HepG2 (cell line): Measurements from ENCODE around the gene FAM241B. TPM values are rescaled to one million over a fixed set of nuclear protein-coding genes. Genes with fewer than 3 reads are reported as not detected.
A peak's percentile ranks its signal among the peaks of the same experiment; 100 is the strongest.

Experiments used
- ATAC-seq: fragments of 200-7000 bp; cut with Tn5 transposase; 3 replicates; pipeline ENCODE4 v1.9.1; 2020; ENCODE audit warnings: mild to moderate bottlenecking, moderate library complexity
- BruUV-seq: library from RNA; stranded (reverse); fragments of 400-500 nt; replicated peaks from 2 replicates; lab custom pipeline; 2021; lab: Mats Ljungman, UMichigan
- CTCF ChIA-PET: fragments of 300-600 bp; formaldehyde crosslinking; extraction: SDS; loops from one replicate; lab custom pipeline; 2021; ENCODE audit warnings: low total read pairs, inconsistent platforms, low intra/inter-chr PET ratio; lab: Yijun Ruan, JAX
- POLR2A ChIA-PET: fragments of 350-600 bp; sonication (Branson Sonifier 250); formaldehyde crosslinking; loops from one replicate; lab custom pipeline; 2020; ENCODE audit warnings: antibody characterized with exemption, inconsistent platforms; lab: Yijun Ruan, JAX
- DNase-seq: peaks from one replicate; pipeline ENCODE4 v3.0.0-alpha.2; 2015; ENCODE audit warnings: low spot score
- FAIRE-seq: peaks from 3 replicates; lab custom pipeline; 2011; peaks lifted over from hg19 to GRCh38; lab: Jason Lieb, UNC
- H2AFZ ChIP-seq: one replicate; pipeline ENCODE4 v1.6.1; 2011; ENCODE audit warnings: low read length, inconsistent platforms
- H3K27ac ChIP-seq: fragments of 300-600 bp; 3 replicates; pipeline ENCODE4 v1.8.0; 2011; ENCODE audit warnings: mixed run types, mild to moderate bottlenecking, mixed read lengths, low read length, inconsistent platforms; ENCODE audit not compliant: insufficient read depth; ENCODE audit errors: extremely low read length
- H3K27me3 ChIP-seq, 2 experiments: fragments of 200-600 bp in 1 of 2; 2 replicates in 1 of 2; 3 replicates in 1 of 2; pipeline versions ENCODE4 v1.6.0 to v1.8.0; 2011; ENCODE audit warnings: low read length in 2 of 2, mild to moderate bottlenecking in 2 of 2, moderate library complexity in 2 of 2, inconsistent platforms in 1 of 2; ENCODE audit not compliant: insufficient read depth in 2 of 2, control insufficient read depth in 1 of 2
- H3K36me3 ChIP-seq, 2 experiments: fragments of 200-600 bp in 1 of 2; replicated peaks in 1 of 2; 2 replicates in 1 of 2; 3 replicates in 1 of 2; pipeline versions ENCODE4 v1.5.1 to v1.8.0; 2011; ENCODE audit warnings: low read length in 2 of 2, inconsistent platforms in 1 of 2; ENCODE audit not compliant: insufficient read depth in 2 of 2, control insufficient read depth in 1 of 2
- H3K4me1 ChIP-seq: 2 replicates; pipeline ENCODE4 v1.5.1; 2012; ENCODE audit warnings: low read length, inconsistent platforms; ENCODE audit not compliant: insufficient read depth
- H3K4me2 ChIP-seq: 2 replicates; pipeline ENCODE4 v1.6.0; 2011; ENCODE audit warnings: low read depth, low read length, inconsistent platforms
- H3K4me3 ChIP-seq, 3 experiments: fragments of 200-600 bp in 1 of 3; sonication (generic), shearing (Covaris generic) in 1 of 3; replicated peaks in 1 of 3; 2 replicates each; pipeline ENCODE4 v1.5.1; 2011 to 2016; ENCODE audit warnings: low read length in 3 of 3, inconsistent platforms in 2 of 3, low read depth in 2 of 3, mild to moderate bottlenecking in 2 of 3, control low read depth in 1 of 3, mixed read lengths in 1 of 3; ENCODE audit not compliant: insufficient read depth in 1 of 3
- H3K79me2 ChIP-seq: one replicate; pipeline ENCODE4 v1.6.1; 2011; ENCODE audit warnings: low read length, inconsistent platforms; ENCODE audit not compliant: insufficient read depth
- H3K9ac ChIP-seq: 2 replicates; pipeline ENCODE4 v1.6.0; 2011; ENCODE audit warnings: mild to moderate bottlenecking, low read depth, low read length, inconsistent platforms; ENCODE audit not compliant: insufficient read depth
- H3K9me3 ChIP-seq: 2 replicates; pipeline ENCODE4 v1.5.1; 2012; ENCODE audit warnings: mild to moderate bottlenecking, low read length
- H4K20me1 ChIP-seq: 2 replicates; pipeline ENCODE4 v1.6.0; 2011; ENCODE audit warnings: inconsistent platforms, mild to moderate bottlenecking, low read length, moderate library complexity; ENCODE audit not compliant: insufficient read depth
- CREB1 ChIP-seq, 2 experiments: fragments of 450-650 bp in 1 of 2; IDR thresholded peaks; 2 replicates each; pipeline ENCODE4 v1.6.1; 2016 to 2017; ENCODE audit warnings: control low read depth in 1 of 2, mild to moderate bottlenecking in 1 of 2, missing compliant biosample characterization in 1 of 2, missing genetic modification characterization in 1 of 2
- HBP1 ChIP-seq: IDR thresholded peaks from 2 replicates; pipeline ENCODE4 v1.6.1; 2016; ENCODE audit warnings: low read depth, control low read depth
- MLLT10 ChIP-seq: sonication (generic); formaldehyde crosslinking; IDR thresholded peaks from 2 replicates; pipeline ENCODE4 v1.4.0; 2020; ENCODE audit warnings: missing genetic modification reagents
- NR0B2 ChIP-seq: sonication (generic); formaldehyde crosslinking; IDR thresholded peaks from 2 replicates; pipeline ENCODE4 v1.4.0; 2020; ENCODE audit warnings: mild to moderate bottlenecking, missing genetic modification reagents
- PRDM15 ChIP-seq: sonication (generic); formaldehyde crosslinking; IDR thresholded peaks from 2 replicates; pipeline ENCODE4 v1.4.0; 2020; ENCODE audit warnings: missing genetic modification reagents
- TAF1 ChIP-seq: sonication (generic); formaldehyde crosslinking; IDR thresholded peaks from 2 replicates; pipeline ENCODE4 v1.4.0; 2020; ENCODE audit warnings: missing genetic modification reagents
- ZFX ChIP-seq: sonication (generic); formaldehyde crosslinking; IDR thresholded peaks from 2 replicates; pipeline ENCODE4 v1.4.0; 2020; ENCODE audit warnings: mild to moderate bottlenecking, low read depth, missing genetic modification reagents, moderate library complexity
- whole genome bisulfite sequencing: methylation state at CpG from one replicate; pipeline ENCODE4 v1.1.6; 2017; ENCODE audit warnings: low lambda C conversion rate; 5-methylcytosine and 5-hydroxymethylcytosine counted together
- in situ Hi-C: cut with HindIII; loops from 2 replicates; pipeline ENCODE4 v1.10.0; 2017; ENCODE audit warnings: low pct_unique_long_range_greater_than_20kb; ENCODE audit not compliant: extremely low pct_ligation_motif_present
- intact Hi-C: fragments of 100-400 bp; cut with micrococcal nuclease; formaldehyde crosslinking; loops from one replicate; pipeline ENCODE4 v1.10.0; 2022; ENCODE audit not compliant: unreplicated experiment
- polyA plus RNA-seq, 8 experiments: library from polyadenylated mRNA; depleted of rRNA in 3 of 8; stranded (reverse) in 7 of 8; unstranded in 1 of 8; fragments of >200 nt; fragmentation: Illumina TruSeq in 4 of 8; extraction: Trizol in 4 of 8; gene quantifications; 2 replicates each; pipeline versions ENCODE4 v1.2.1 to v1.2.3, GENCODE V29; 2011 to 2016; ENCODE audit warnings: low read depth in 4 of 8, missing spikeins in 1 of 8, mixed read lengths in 1 of 8; ENCODE audit not compliant: insufficient read depth in 1 of 8
- total RNA-seq, 5 experiments: library from RNA; depleted of rRNA; stranded (reverse); fragments of >200 nt; fragmentation: Illumina TruSeq; extraction: Trizol; gene quantifications; 2 replicates each; pipeline ENCODE4 v1.2.3, GENCODE V29; 2016; ENCODE audit warnings: low read depth in 1 of 5

Gene FAM241B
- total and polyA plus RNA-seq, 2 of the 13 experiments (the other 11 are each of a cell fraction or from before 2014, with no cell fraction given): 1.9 to 4.0 TPM

GRCh38 chr10:69674786-69675185 is 44.7 kb downstream of the FAM241B start:
- Histone ChIP-seq H4K20me1 (no peaks in the 10 kb centered on the region), H3K9me3 (no peaks in the 10 kb centered on the region), H3K36me3 (no peaks in the 10 kb centered on the region), H3K27ac (no peak overlapping the region), H3K4me3 (no peak overlapping the region), H3K4me1 (no peaks in the 10 kb centered on the region), H3K9ac (no peak overlapping the region), H3K79me2 (no peaks in the 10 kb centered on the region), H3K27me3 (peaks cover 3 to 33% of the 10 kb centered on the region in 2 experiments; a peak in 3 of 5 replicates), H2AFZ (no peak overlapping the region), H3K4me2 (no peak overlapping the region)
- POLR2A ChIA-PET: no interaction called here
- no peak for FAIRE-seq
- WGBS: 0% methylated on average over 2 of the region's 2 CpGs
- TF ChIP-seq HBP1 (CRISPR knock-in tag) (no peak), PRDM15 (CRISPR knock-in tag) (no peak), MLLT10 (no peak), ZFX (CRISPR knock-in tag) (no peak), CREB1 (IDR thresholded peaks at IDR 0.05) (peak; percentile 33; the same call in 1 of the 2 replicates), CREB1 (CRISPR knock-in tag; IDR thresholded peaks at IDR 0.05) (no peak), NR0B2 (CRISPR knock-in tag) (no peak), TAF1 (CRISPR knock-in tag) (no peak)
- CTCF ChIA-PET: no interaction called here
- DNase-seq: no peak
- no peak for ATAC-seq
- intact Hi-C loops: no loop called here
- in situ Hi-C loops: no loop called here
- no TSS peak for BruUV-seq
